Nephron progenitor cell (in vitro differentiated cells): ENCODE data around the gene EPHB6.

Source experiments
- DNase-seq: peaks from one replicate; pipeline ENCODE4 v3.0.0; 2021
- H3K27ac Mint-ChIP-seq: 2 replicates; pipeline ENCODE4 v1.8.0; 2021; ENCODE audit warnings: mild to moderate bottlenecking, moderate library complexity, mixed read lengths
- H3K27me3 Mint-ChIP-seq: 2 replicates; pipeline ENCODE4 v1.8.0; 2021; ENCODE audit warnings: mild to moderate bottlenecking, low read depth, mixed read lengths; ENCODE audit not compliant: poor library complexity
- H3K36me3 Mint-ChIP-seq: 2 replicates; pipeline ENCODE4 v1.8.0; 2021; ENCODE audit warnings: low read depth, mixed read lengths
- H3K4me1 Mint-ChIP-seq: 2 replicates; pipeline ENCODE4 v1.8.0; 2021; ENCODE audit warnings: mixed read lengths
- H3K4me3 Mint-ChIP-seq: 2 replicates; pipeline ENCODE4 v1.8.0; 2021; ENCODE audit warnings: mild to moderate bottlenecking, moderate library complexity, mixed read lengths
- H3K9me3 Mint-ChIP-seq: 2 replicates; pipeline ENCODE4 v1.8.0; 2021; ENCODE audit warnings: mild to moderate bottlenecking, moderate library complexity, mixed read lengths
- TF ChIP-seq, protein P1 (sequence below): fragments of 200-600 bp; sonication (generic); IDR thresholded peaks from 2 replicates; pipeline ENCODE4 v1.5.0; 2021; ENCODE audit warnings: antibody characterized with exemption

The EPHB6 gene

DNA sequence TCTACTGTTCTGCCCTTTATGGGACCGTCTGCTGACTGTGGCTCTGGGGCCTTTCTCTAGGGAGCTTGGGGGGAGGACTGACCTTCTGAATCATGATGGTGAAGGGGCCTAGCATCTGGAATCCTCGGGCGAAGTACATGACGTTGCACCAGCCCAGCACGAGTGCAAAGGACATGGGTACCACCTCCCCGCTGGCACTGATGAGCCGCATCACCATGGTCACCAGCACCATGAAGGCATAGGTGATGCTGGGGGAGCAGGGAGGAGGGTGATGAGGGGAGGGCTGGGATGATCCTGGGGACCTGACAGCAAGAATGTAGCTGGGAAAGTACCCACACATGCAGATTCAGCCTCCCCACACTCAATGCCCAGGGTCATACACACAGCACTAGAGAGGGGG lies 19.5 kb downstream of the EPHB6 start:
- Mint-ChIP-seq H3K4me1 (no peaks in the 10 kb centered on the region), H3K4me3 (no peak overlapping the region), H3K9me3 (no peaks in the 10 kb centered on the region), H3K27me3 (peaks cover 17% of the 10 kb centered on the region), H3K36me3 (peaks cover 70% of the 10 kb centered on the region), H3K27ac (no peak overlapping the region)
- no peak for DNase-seq
- TF ChIP-seq, protein P1, sequence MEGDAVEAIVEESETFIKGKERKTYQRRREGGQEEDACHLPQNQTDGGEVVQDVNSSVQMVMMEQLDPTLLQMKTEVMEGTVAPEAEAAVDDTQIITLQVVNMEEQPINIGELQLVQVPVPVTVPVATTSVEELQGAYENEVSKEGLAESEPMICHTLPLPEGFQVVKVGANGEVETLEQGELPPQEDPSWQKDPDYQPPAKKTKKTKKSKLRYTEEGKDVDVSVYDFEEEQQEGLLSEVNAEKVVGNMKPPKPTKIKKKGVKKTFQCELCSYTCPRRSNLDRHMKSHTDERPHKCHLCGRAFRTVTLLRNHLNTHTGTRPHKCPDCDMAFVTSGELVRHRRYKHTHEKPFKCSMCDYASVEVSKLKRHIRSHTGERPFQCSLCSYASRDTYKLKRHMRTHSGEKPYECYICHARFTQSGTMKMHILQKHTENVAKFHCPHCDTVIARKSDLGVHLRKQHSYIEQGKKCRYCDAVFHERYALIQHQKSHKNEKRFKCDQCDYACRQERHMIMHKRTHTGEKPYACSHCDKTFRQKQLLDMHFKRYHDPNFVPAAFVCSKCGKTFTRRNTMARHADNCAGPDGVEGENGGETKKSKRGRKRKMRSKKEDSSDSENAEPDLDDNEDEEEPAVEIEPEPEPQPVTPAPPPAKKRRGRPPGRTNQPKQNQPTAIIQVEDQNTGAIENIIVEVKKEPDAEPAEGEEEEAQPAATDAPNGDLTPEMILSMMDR, result no peak

DNA sequence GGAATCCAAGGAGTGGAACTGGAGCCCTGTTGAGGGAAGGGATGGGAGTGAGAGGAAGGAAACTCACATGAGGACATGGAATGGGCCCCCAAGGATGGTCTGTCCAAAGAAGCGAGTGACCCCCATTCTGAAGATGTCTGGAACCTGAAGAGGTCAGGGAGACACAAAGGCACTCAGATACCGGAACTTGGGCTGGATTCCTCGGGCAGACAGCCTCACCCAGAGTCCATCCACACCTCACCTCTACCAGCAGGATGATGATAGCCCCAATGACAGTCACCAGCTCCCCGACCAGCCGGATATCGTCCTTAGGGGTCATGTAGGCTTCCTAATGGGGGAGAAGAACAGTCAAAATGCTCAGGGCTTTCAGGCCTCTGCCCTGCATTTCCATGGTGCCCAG lies 20.0 kb downstream of the EPHB6 start:
- H3K27ac Mint-ChIP-seq, result no peak overlapping the region
- H3K36me3 Mint-ChIP-seq, result peaks cover 67% of the 10 kb centered on the region
- no peak for DNase-seq
- H3K4me3 Mint-ChIP-seq, result no peak overlapping the region
- peaks cover 20% of the 10 kb centered on the region for H3K27me3 Mint-ChIP-seq
- H3K4me1 Mint-ChIP-seq, result no peaks in the 10 kb centered on the region
- TF ChIP-seq, protein P1, result no peak
- H3K9me3 Mint-ChIP-seq, result no peaks in the 10 kb centered on the region

DNA sequence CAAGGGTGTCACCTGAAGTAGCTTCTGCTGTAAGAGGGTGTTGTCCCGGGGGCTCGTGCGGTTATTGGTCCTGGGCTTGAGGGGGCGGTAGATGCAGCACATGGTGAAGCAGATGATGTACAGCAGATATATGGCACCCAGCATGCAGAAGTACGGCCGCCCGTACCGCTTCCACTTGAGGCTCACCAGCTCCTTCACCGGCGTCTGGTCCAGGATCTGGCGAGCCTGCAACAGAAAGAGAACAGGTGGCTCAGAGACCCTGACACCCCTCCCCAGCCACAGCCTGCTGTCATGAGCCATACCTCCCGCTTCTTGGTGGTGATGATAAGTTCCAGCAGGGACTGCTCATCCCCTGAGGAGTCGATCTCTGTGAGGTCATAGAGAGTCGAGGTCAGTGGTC lies 20.6 kb downstream of the EPHB6 start:
- H3K4me1 Mint-ChIP-seq, result no peaks in the 10 kb centered on the region
- peaks cover 64% of the 10 kb centered on the region for H3K36me3 Mint-ChIP-seq
- no peak overlapping the region for H3K27ac Mint-ChIP-seq
- H3K27me3 Mint-ChIP-seq, result peaks cover 25% of the 10 kb centered on the region
- no peaks in the 10 kb centered on the region for H3K9me3 Mint-ChIP-seq
- no peak overlapping the region for H3K4me3 Mint-ChIP-seq
- TF ChIP-seq, protein P1, result no peak
- no peak for DNase-seq

DNA sequence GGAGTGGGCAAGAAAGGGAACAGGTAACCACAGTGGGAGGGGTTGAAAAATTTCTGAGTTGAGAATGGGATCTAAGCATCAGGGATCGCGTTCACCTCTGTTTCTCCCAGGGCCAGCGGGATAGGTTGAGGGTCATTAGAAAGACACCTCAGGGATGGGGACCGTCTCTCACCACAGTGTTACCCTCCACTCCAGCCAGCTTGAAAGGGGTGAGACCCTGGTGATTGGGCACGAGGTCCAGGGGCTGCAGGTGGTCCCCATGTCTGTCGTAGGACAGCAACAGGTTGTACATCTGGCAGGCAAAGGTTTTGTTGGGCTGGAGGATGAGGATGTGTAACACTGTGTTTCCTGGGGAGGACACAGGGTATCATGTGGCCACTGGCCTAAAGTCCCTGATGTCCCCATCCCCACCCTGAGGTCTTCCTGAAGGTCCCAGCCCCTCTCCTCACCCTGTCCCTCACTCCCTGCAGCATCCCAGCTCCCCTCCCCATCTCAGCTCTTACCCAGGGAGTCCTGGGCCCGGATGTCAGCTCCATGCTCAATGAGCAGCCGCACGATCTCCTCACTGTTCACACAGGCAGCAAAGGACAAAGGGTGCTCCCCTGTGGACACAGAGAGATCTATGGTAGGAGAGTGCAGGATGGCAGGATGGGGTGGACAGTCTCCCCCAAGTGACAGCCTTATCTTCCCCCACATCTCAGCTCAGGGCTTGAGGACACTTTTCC lies 21.5 kb downstream of the EPHB6 start:
- no peak for DNase-seq
- H3K36me3 Mint-ChIP-seq, result peaks cover 56% of the 10 kb centered on the region
- no peak overlapping the region for H3K4me3 Mint-ChIP-seq
- H3K27ac Mint-ChIP-seq, result peak overlapping the region; percentile 48
- no peaks in the 10 kb centered on the region for H3K9me3 Mint-ChIP-seq
- peaks cover 25% of the 10 kb centered on the region for H3K27me3 Mint-ChIP-seq
- TF ChIP-seq, protein P1, result no peak
- peaks cover 4% of the 10 kb centered on the region for H3K4me1 Mint-ChIP-seq

DNA sequence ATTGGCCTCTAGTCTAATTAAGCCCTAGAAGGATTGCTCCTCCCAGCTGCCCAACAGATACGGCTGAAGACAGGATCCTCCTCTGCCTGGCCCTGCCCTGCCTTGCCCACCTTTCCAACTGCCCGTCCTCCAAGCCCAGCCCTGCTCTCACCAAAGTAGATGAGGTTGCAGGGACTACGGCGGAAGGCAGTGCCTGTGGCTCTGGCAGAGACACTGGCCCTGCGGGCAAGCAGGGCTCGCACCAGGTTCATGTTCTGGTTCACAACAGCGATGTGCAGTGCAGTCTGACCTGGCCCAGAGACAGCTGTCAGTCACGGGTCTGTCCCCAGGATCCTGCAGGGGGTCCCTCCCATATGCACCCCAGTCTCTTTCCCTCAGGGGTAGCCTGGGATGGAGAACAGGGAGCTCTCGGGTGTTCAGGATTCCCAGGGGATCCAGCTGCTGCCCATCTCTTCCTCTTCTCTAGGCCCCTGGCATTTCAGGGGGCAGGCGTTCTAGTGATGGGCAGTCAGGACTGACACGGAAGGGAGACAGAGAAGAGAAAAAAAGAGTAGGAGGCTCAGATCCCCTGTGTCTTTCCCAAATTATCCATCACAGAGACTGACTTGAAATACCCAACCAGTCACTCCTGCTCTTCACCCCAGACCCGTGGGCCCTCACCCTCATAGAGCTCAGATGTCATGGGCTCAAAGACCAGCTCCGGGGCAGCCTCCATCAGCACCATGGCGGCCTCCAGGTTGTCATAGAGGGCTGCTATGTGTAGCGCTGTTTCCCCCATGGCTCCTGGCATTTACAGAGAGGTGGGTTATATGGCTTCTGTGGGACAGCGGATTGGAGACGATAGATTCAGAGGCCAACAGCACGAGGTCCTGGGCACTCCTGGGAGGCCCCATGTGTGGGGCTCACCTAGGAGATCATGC lies 22.4 kb downstream of the EPHB6 start:
- no peak overlapping the region for H3K4me3 Mint-ChIP-seq
- H3K9me3 Mint-ChIP-seq, result no peaks in the 10 kb centered on the region
- peaks cover 47% of the 10 kb centered on the region for H3K36me3 Mint-ChIP-seq
- peaks cover 30% of the 10 kb centered on the region for H3K27me3 Mint-ChIP-seq
- TF ChIP-seq, protein P1, result no peak
- no peak overlapping the region for H3K27ac Mint-ChIP-seq
- H3K4me1 Mint-ChIP-seq, result peaks cover 12% of the 10 kb centered on the region
- no peak for DNase-seq
